Parathyroid adenoma (tissue), 2 donors: ENCODE measurements around the gene HPCAL1.

Experiments
- H2AFZ ChIP-seq: fragments of 300-600 bp; sonication (generic); one replicate; pipeline ENCODE4 v1.7.0; 2017; ENCODE audit warnings: antibody characterized with exemption, mild to moderate bottlenecking
- H3K27ac ChIP-seq: fragments of 300-600 bp; sonication (generic); one replicate; pipeline ENCODE4 v1.7.0; 2017
- H3K27me3 ChIP-seq: fragments of 300-600 bp; sonication (generic); one replicate; pipeline ENCODE4 v1.7.0; 2017; ENCODE audit warnings: low read length; ENCODE audit not compliant: control insufficient read depth, insufficient read depth
- H3K36me3 ChIP-seq: fragments of 300-600 bp; sonication (generic); one replicate; pipeline ENCODE4 v1.7.0; 2017; ENCODE audit warnings: low read length; ENCODE audit not compliant: control insufficient read depth, insufficient read depth
- H3K4me1 ChIP-seq: fragments of 300-600 bp; sonication (generic); one replicate; pipeline ENCODE4 v1.7.0; 2017; ENCODE audit warnings: control low read depth
- H3K4me2 ChIP-seq: fragments of 300-600 bp; sonication (generic); one replicate; pipeline ENCODE4 v1.7.0; 2017; ENCODE audit warnings: low read length
- H3K4me3 ChIP-seq: fragments of 300-600 bp; sonication (generic); one replicate; pipeline ENCODE4 v1.7.0; 2017; ENCODE audit warnings: low read depth, low read length
- H3K79me2 ChIP-seq: fragments of 300-600 bp; sonication (generic); one replicate; pipeline ENCODE4 v1.7.0; 2017; ENCODE audit warnings: control low read depth
- H3K9ac ChIP-seq: fragments of 300-600 bp; sonication (generic); one replicate; pipeline ENCODE4 v1.7.0; 2017; ENCODE audit warnings: mild to moderate bottlenecking
- H3K9me3 ChIP-seq: fragments of 300-600 bp; sonication (generic); one replicate; pipeline ENCODE4 v1.7.0; 2017; ENCODE audit warnings: low read length; ENCODE audit not compliant: control insufficient read depth
- TF ChIP-seq, protein P1 (sequence below): fragments of 300-600 bp; sonication (generic); IDR thresholded peaks from one replicate; pipeline ENCODE4 v1.7.0; 2017; ENCODE audit warnings: antibody characterized with exemption, mild to moderate bottlenecking
- donor health status: primary hyperparathyroidism.

Gene HPCAL1

DNA sequence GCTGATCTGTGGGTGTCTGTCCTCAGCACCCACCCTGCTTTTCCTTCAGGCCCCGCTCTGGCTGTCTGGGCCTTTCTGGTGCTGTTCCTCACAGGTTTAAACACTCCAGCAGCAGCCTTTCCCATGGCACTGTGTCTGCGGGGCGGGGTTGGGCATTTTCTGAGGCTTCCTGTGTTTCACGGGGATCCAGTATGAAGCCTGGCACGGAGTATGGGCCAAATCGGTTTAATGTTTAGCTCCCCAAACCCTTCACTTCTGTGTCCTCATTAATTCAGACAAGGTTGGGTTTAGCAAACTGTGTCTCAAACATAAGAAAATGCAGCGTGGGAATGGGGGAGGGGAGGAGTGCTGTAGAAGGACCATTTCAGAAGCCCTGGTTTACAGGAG is 44.9 kb downstream of the HPCAL1 start:
- H3K4me1 ChIP-seq, result no peaks in the 10 kb centered on the region

DNA sequence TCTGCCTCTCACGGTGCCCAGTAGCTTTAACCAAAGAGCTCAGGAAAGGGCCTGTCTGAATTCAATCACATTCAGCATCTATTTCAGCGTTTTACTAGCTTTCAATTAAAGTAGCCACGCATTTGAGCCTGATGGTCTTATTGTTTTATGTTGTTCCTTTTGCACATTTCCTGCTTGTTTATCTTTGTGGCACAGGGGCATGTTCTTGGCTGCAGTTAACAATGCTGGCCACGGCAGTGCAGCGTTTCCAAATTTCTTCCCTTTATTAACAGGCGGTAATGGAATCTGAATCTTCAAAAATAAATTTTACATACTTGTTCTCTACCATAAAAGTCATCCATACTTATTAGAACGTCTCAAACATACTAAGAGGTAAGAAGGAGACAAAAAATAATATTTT is 46.2 kb downstream of the HPCAL1 start:
- Histone ChIP-seq H3K36me3 (no peaks in the 10 kb centered on the region), H3K9me3 (no peaks in the 10 kb centered on the region), H2AFZ (no peak overlapping the region), H3K27ac (no peak overlapping the region), H3K4me3 (no peak overlapping the region), H3K4me2 (no peak overlapping the region), H3K27me3 (no peaks in the 10 kb centered on the region), H3K9ac (no peak overlapping the region), H3K79me2 (peaks cover 3% of the 10 kb centered on the region), H3K4me1 (no peaks in the 10 kb centered on the region)
- TF ChIP-seq, protein P1, sequence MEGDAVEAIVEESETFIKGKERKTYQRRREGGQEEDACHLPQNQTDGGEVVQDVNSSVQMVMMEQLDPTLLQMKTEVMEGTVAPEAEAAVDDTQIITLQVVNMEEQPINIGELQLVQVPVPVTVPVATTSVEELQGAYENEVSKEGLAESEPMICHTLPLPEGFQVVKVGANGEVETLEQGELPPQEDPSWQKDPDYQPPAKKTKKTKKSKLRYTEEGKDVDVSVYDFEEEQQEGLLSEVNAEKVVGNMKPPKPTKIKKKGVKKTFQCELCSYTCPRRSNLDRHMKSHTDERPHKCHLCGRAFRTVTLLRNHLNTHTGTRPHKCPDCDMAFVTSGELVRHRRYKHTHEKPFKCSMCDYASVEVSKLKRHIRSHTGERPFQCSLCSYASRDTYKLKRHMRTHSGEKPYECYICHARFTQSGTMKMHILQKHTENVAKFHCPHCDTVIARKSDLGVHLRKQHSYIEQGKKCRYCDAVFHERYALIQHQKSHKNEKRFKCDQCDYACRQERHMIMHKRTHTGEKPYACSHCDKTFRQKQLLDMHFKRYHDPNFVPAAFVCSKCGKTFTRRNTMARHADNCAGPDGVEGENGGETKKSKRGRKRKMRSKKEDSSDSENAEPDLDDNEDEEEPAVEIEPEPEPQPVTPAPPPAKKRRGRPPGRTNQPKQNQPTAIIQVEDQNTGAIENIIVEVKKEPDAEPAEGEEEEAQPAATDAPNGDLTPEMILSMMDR, result no peak

More for the DNA sequence above, 44.9 kb downstream of the HPCAL1 start:
- Histone ChIP-seq H3K9ac (no peak overlapping the region), H3K4me2 (no peak overlapping the region), H3K36me3 (no peaks in the 10 kb centered on the region), H2AFZ (no peak overlapping the region), H3K9me3 (no peaks in the 10 kb centered on the region), H3K27me3 (no peaks in the 10 kb centered on the region), H3K4me3 (no peak overlapping the region), H3K79me2 (peaks cover 3% of the 10 kb centered on the region), H3K27ac (no peak overlapping the region)
- TF ChIP-seq, protein P1, result no peak

DNA sequence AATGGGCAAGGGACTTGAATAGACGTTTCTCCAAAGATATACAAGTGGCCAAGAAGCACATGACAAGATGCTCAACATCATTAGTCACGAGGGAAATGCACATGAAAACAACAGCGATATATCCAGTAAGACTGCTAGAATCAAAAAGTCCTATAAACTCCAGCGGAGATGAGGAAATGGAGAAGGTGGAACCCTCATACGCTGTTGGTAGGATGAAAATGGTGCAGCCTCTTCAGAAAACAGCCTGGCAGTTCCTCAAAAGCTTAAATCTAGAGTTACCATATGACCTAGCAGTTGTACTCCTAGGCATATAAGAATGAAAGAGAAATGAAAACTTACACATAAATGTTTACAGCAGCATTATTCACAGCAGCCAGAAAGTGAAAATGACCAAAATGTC is 48.1 kb downstream of the HPCAL1 start:
- Histone ChIP-seq H3K27ac (no peak overlapping the region), H3K79me2 (no peaks in the 10 kb centered on the region), H3K27me3 (no peaks in the 10 kb centered on the region)

DNA sequence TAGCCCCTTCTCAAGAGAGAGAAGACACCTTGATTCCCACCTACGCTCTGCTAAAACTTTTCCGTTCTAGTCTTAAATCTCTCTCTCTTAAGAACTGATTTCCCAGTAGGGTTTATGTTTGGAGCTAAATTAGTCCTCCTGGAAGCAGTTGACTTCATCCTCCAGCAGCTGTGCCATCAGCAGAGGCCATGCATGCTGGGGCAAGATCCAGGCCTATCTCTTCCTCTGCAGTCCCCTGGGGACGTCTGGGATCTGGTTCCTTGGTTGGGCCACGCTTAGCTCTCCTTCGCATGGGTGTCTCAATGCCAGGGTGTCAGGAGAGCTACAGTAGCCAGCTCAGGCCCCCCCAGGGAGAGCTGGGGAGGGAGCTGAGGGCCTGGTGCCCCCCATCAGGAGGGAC is 49.7 kb downstream of the HPCAL1 start:
- Histone ChIP-seq H3K9ac (no peak overlapping the region), H3K27me3 (no peaks in the 10 kb centered on the region), H3K27ac (no peak overlapping the region), H3K79me2 (no peaks in the 10 kb centered on the region), H3K4me1 (no peaks in the 10 kb centered on the region), H3K4me2 (no peak overlapping the region), H3K9me3 (no peaks in the 10 kb centered on the region), H3K4me3 (no peak overlapping the region), H2AFZ (no peak overlapping the region), H3K36me3 (no peaks in the 10 kb centered on the region)
- TF ChIP-seq, protein P1, result no peak

More for the DNA sequence above, 48.1 kb downstream of the HPCAL1 start:
- Histone ChIP-seq H3K9ac (no peak overlapping the region), H3K9me3 (no peaks in the 10 kb centered on the region), H3K4me2 (no peak overlapping the region), H3K4me1 (no peaks in the 10 kb centered on the region), H3K36me3 (no peaks in the 10 kb centered on the region), H2AFZ (no peak overlapping the region), H3K4me3 (no peak overlapping the region)
- TF ChIP-seq, protein P1, result no peak

DNA sequence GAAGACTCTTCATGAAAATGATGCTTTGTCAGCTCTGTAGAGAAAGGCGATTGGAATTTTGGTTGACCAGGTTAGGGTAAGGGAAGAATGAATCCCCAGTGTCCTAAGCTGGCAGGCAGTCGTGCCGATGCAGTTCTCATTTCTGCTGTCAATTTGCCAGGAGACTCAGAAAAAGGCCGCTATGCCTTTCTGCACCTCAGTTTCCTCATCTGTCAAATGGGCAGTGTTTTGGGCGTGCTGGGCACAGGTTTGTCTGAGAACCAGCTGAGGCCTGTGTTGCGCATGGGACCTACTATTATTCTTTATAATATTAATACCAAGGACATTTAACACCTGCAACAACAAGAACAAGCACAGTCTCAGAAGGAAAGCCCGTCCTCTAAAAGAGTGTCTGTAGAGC is 50.3 kb downstream of the HPCAL1 start:
- Histone ChIP-seq H3K4me3 (no peak overlapping the region), H3K36me3 (no peaks in the 10 kb centered on the region), H3K4me1 (no peaks in the 10 kb centered on the region), H3K27me3 (no peaks in the 10 kb centered on the region), H3K4me2 (no peak overlapping the region), H3K79me2 (no peaks in the 10 kb centered on the region), H3K9ac (no peak overlapping the region), H2AFZ (no peak overlapping the region), H3K27ac (no peak overlapping the region), H3K9me3 (no peaks in the 10 kb centered on the region)
- TF ChIP-seq, protein P1, result no peak
